Measurements from ENCODE around the gene FOXI3. TPM values are rescaled to one million over a fixed set of nuclear protein-coding genes. Genes with fewer than 3 reads are reported as not detected.

The FOXI3 gene
- total and polyA plus RNA-seq, 8 donors = 2.2 TPM; not detected in 7

GRCh38 chr2:88492002-88492401 is 39.5 kb upstream of the FOXI3 start:
- WGBS, 5 donors = 60 to 81% (median 74%) methylated on average over 4 of the region's 4 CpGs
- TF ChIP-seq POLR2A (IDR thresholded peaks at IDR 0.05) (no peak), POLR2AphosphoS5 (IDR thresholded peaks at IDR 0.05) (no peak), CTCF (IDR thresholded peaks at IDR 0.05) (no peak), EP300 (IDR thresholded peaks at IDR 0.05) (no peak)
- DNase-seq = no peak
- H3K4me1 ChIP-seq = no peaks in the 10 kb centered on the region
- H3K4me3 ChIP-seq = no peak overlapping the region
- H3K27me3 ChIP-seq = no peaks in the 10 kb centered on the region
- no peak overlapping the region for H3K27ac ChIP-seq
- no peaks in the 10 kb centered on the region for H3K9me3 ChIP-seq
- intact Hi-C loops (cut with DNase I; ENCODE audit: low total_unique reads) = no loop called here
- no peaks in the 10 kb centered on the region for H3K36me3 ChIP-seq

- H3K27ac ChIP-seq = no peak overlapping the region
- intact Hi-C loops (cut with DNase I; ENCODE audit: low total_unique reads) = no loop called here
These were observed 36.7 kb upstream of the FOXI3 start for GRCh38 chr2:88489181-88489580.

GRCh38 chr2:88483200-88483599 is 30.7 kb upstream of the FOXI3 start:
- TF ChIP-seq EP300 (IDR thresholded peaks at IDR 0.05) (no peak), POLR2A (IDR thresholded peaks at IDR 0.05) (no peak), POLR2AphosphoS5 (IDR thresholded peaks at IDR 0.05) (no peak), CTCF (IDR thresholded peaks at IDR 0.05) (no peak)
- WGBS, 5 donors = 62 to 73% (median 68%) methylated on average over 3 of the region's 3 CpGs
- H3K27ac ChIP-seq = no peak overlapping the region

More at GRCh38 chr2:88489181-88489580, 36.7 kb upstream of the FOXI3 start:
- H3K9me3 ChIP-seq = peaks cover 0 to 5% (median 0%) of the 10 kb centered on the region in 4 donors
- WGBS, 5 donors = 71 to 84% (median 77%) methylated on average over 2 of the region's 2 CpGs
- DNase-seq = no peak
- H3K4me1 ChIP-seq = no peaks in the 10 kb centered on the region
- H3K27me3 ChIP-seq = no peaks in the 10 kb centered on the region
- no peak for TF ChIP-seq POLR2AphosphoS5 (IDR thresholded peaks at IDR 0.05)
- no peak for TF ChIP-seq EP300 (IDR thresholded peaks at IDR 0.05)
- no peak for TF ChIP-seq CTCF (IDR thresholded peaks at IDR 0.05)
- no peak for TF ChIP-seq POLR2A (IDR thresholded peaks at IDR 0.05)
- H3K4me3 ChIP-seq = no peak overlapping the region
- H3K36me3 ChIP-seq = no peaks in the 10 kb centered on the region

GRCh38 chr2:88481691-88482336 is 29.3 kb upstream of the FOXI3 start:
- intact Hi-C loops (cut with DNase I; ENCODE audit: low total_unique reads) = no loop called here
- Histone ChIP-seq H3K27me3 (peaks cover 0 to 52% (median under 1%) of the 10 kb centered on the region in 3 donors), H3K27ac (no peak overlapping the region), H3K9me3 (peaks cover 0 to 5% (median 0%) of the 10 kb centered on the region in 4 donors), H3K36me3 (no peaks in the 10 kb centered on the region), H3K4me3 (no peak overlapping the region), H3K4me1 (no peaks in the 10 kb centered on the region)
- TF ChIP-seq EP300 (IDR thresholded peaks at IDR 0.05) = no peak
- WGBS, 5 donors = 29 to 45% (median 37%) methylated on average over 8 of the region's 8 CpGs
- peak in 1 of 2 donors; percentile 35 for DNase-seq

More at GRCh38 chr2:88483200-88483599, 30.7 kb upstream of the FOXI3 start:
- intact Hi-C loops (cut with DNase I; ENCODE audit: low total_unique reads) = no loop called here
- DNase-seq = peak in 1 of 2 donors; percentile 22
- H3K4me3 ChIP-seq = no peak overlapping the region
- peaks cover 0 to 5% (median 0%) of the 10 kb centered on the region in 4 donors for H3K9me3 ChIP-seq
- no peaks in the 10 kb centered on the region for H3K4me1 ChIP-seq
- no peaks in the 10 kb centered on the region for H3K36me3 ChIP-seq
- H3K27me3 ChIP-seq = peaks cover 0 to 40% (median 0%) of the 10 kb centered on the region in 3 donors

GRCh38 chr2:88472811-88473210 is 20.3 kb upstream of the FOXI3 start:
- intact Hi-C loops (cut with DNase I; ENCODE audit: low total_unique reads) = no loop called here
- WGBS, 5 donors = 89 to 96% (median 93%) methylated on average over 7 of the region's 7 CpGs

More at GRCh38 chr2:88472811-88473210, 20.3 kb upstream of the FOXI3 start:
- no peaks in the 10 kb centered on the region for H3K9me3 ChIP-seq
- no peak overlapping the region for H3K4me3 ChIP-seq
- H3K36me3 ChIP-seq = no peaks in the 10 kb centered on the region
- no peak overlapping the region for H3K27ac ChIP-seq
- DNase-seq = no peak
- H3K27me3 ChIP-seq = peaks cover 3 to 34% (median 7%) of the 10 kb centered on the region in 3 donors
- H3K4me1 ChIP-seq = no peaks in the 10 kb centered on the region
- TF ChIP-seq POLR2A (IDR thresholded peaks at IDR 0.05) = no peak
- TF ChIP-seq CTCF (IDR thresholded peaks at IDR 0.05) = no peak
- no peak for TF ChIP-seq POLR2AphosphoS5 (IDR thresholded peaks at IDR 0.05)
- TF ChIP-seq EP300 (IDR thresholded peaks at IDR 0.05) = no peak

Measured in stomach (tissue), 9 donors.